Parathyroid adenoma (tissue), 2 donors: ENCODE results near the gene MAMSTR.

Experiments used
- H2AFZ ChIP-seq: fragments of 300-600 bp; sonication (generic); one replicate; pipeline ENCODE4 v1.7.0; 2017; ENCODE audit warnings: antibody characterized with exemption, mild to moderate bottlenecking
- H3K27ac ChIP-seq: fragments of 300-600 bp; sonication (generic); one replicate; pipeline ENCODE4 v1.7.0; 2017
- H3K27me3 ChIP-seq: fragments of 300-600 bp; sonication (generic); one replicate; pipeline ENCODE4 v1.7.0; 2017; ENCODE audit warnings: low read length; ENCODE audit not compliant: control insufficient read depth, insufficient read depth
- H3K36me3 ChIP-seq: fragments of 300-600 bp; sonication (generic); one replicate; pipeline ENCODE4 v1.7.0; 2017; ENCODE audit warnings: low read length; ENCODE audit not compliant: control insufficient read depth, insufficient read depth
- H3K4me1 ChIP-seq: fragments of 300-600 bp; sonication (generic); one replicate; pipeline ENCODE4 v1.7.0; 2017; ENCODE audit warnings: control low read depth
- H3K4me2 ChIP-seq: fragments of 300-600 bp; sonication (generic); one replicate; pipeline ENCODE4 v1.7.0; 2017; ENCODE audit warnings: low read length
- H3K4me3 ChIP-seq: fragments of 300-600 bp; sonication (generic); one replicate; pipeline ENCODE4 v1.7.0; 2017; ENCODE audit warnings: low read depth, low read length
- H3K79me2 ChIP-seq: fragments of 300-600 bp; sonication (generic); one replicate; pipeline ENCODE4 v1.7.0; 2017; ENCODE audit warnings: control low read depth
- H3K9ac ChIP-seq: fragments of 300-600 bp; sonication (generic); one replicate; pipeline ENCODE4 v1.7.0; 2017; ENCODE audit warnings: mild to moderate bottlenecking
- H3K9me3 ChIP-seq: fragments of 300-600 bp; sonication (generic); one replicate; pipeline ENCODE4 v1.7.0; 2017; ENCODE audit warnings: low read length; ENCODE audit not compliant: control insufficient read depth
- TF ChIP-seq, protein P1 (sequence below): fragments of 300-600 bp; sonication (generic); IDR thresholded peaks from one replicate; pipeline ENCODE4 v1.7.0; 2017; ENCODE audit warnings: antibody characterized with exemption, mild to moderate bottlenecking
- donor health status: primary hyperparathyroidism.

MAMSTR gene

GRCh38 chr19:48674216-48674809 is 45.2 kb downstream of the MAMSTR start:
- Histone ChIP-seq H3K27me3 (no peaks in the 10 kb centered on the region), H2AFZ (no peak overlapping the region), H3K4me1 (no peaks in the 10 kb centered on the region), H3K79me2 (no peaks in the 10 kb centered on the region), H3K27ac (no peak overlapping the region), H3K4me2 (no peak overlapping the region), H3K4me3 (no peak overlapping the region), H3K9me3 (no peaks in the 10 kb centered on the region), H3K9ac (no peak overlapping the region), H3K36me3 (no peaks in the 10 kb centered on the region)
- TF ChIP-seq, protein P1, sequence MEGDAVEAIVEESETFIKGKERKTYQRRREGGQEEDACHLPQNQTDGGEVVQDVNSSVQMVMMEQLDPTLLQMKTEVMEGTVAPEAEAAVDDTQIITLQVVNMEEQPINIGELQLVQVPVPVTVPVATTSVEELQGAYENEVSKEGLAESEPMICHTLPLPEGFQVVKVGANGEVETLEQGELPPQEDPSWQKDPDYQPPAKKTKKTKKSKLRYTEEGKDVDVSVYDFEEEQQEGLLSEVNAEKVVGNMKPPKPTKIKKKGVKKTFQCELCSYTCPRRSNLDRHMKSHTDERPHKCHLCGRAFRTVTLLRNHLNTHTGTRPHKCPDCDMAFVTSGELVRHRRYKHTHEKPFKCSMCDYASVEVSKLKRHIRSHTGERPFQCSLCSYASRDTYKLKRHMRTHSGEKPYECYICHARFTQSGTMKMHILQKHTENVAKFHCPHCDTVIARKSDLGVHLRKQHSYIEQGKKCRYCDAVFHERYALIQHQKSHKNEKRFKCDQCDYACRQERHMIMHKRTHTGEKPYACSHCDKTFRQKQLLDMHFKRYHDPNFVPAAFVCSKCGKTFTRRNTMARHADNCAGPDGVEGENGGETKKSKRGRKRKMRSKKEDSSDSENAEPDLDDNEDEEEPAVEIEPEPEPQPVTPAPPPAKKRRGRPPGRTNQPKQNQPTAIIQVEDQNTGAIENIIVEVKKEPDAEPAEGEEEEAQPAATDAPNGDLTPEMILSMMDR = no peak

GRCh38 chr19:48673436-48674100 is 46.0 kb downstream of the MAMSTR start:
- Histone ChIP-seq H3K36me3 (no peaks in the 10 kb centered on the region), H3K4me3 (no peak overlapping the region), H3K4me2 (no peak overlapping the region), H3K27ac (no peak overlapping the region), H3K4me1 (no peaks in the 10 kb centered on the region), H3K79me2 (no peaks in the 10 kb centered on the region), H3K27me3 (no peaks in the 10 kb centered on the region), H3K9me3 (no peaks in the 10 kb centered on the region), H3K9ac (no peak overlapping the region), H2AFZ (no peak overlapping the region)
- TF ChIP-seq, protein P1 = no peak

DNA sequence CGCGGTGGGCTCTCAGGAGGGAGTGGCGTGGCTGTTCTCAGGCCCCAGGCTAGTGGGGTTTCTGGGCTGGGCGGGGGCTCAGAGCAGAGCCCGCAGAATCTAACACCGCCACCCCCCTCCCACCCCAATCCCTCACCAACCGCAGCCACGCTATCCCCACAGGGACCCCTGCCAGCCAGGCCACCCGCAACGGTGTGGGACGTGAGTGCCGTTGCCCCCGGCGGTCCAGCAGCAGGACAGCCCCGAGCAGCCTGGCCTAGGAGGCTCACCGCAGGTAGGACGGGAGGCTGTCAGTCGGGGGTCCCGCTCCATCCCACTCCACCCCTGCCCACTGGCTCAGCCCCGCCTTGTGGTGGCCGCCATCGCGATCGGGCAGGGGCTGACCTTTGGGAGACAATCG is 46.5 kb downstream of the MAMSTR start, which contains the start of gene NTN5:
Gene NTN5, minus strand, starts transcription at position 24 of the 400 bp plus-strand sequence. CDS start 2,031 bp downstream, outside the sequence.
- TF ChIP-seq, protein P1 = no peak

DNA sequence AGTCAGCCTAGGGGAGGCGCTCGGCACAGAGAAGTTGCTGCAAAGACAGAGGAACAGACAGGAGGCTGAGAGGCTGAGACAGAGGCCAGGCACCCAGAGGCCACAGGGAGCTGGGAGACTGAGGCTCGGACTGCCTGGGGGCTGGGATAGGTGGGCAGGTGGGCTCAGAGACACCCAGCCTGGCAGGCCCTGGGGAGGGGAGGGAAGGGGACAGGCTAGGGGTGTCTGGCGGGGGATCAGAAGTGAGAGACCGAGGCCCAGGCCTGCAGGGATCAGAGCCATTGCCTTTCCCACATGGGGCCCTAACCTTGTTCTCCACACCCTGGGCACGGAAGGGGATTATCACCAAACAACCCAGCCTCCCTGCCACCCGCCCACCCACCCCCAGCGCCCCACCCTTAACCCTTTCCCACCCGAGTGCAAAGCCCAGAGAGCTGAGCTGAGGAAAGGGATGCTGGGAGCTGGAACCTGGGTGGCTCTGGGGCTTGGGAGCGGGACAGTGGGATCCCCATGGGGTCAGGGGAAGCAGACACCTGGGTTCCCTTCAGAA is 48.0 kb downstream of the MAMSTR start:
- Histone ChIP-seq H3K4me2 (no peak overlapping the region), H3K27ac (no peak overlapping the region), H3K9me3 (no peaks in the 10 kb centered on the region), H3K4me3 (no peak overlapping the region), H3K79me2 (no peaks in the 10 kb centered on the region), H3K27me3 (no peaks in the 10 kb centered on the region), H3K36me3 (no peaks in the 10 kb centered on the region), H3K9ac (no peak overlapping the region), H3K4me1 (no peaks in the 10 kb centered on the region), H2AFZ (no peak overlapping the region)
- TF ChIP-seq, protein P1 = no peak

More for the DNA sequence above, 46.5 kb downstream of the MAMSTR start, which contains the start of gene NTN5:
- Histone ChIP-seq H3K27ac (no peak within 1 kb of the TSS), H2AFZ (no peak within 1 kb of the TSS), H3K27me3 (no peaks in the 10 kb centered on the region), H3K4me1 (no peaks in the 10 kb centered on the region), H3K9ac (no peak within 1 kb of the TSS), H3K4me3 (no peak within 1 kb of the TSS), H3K79me2 (no peaks in the 10 kb centered on the region), H3K36me3 (no peaks in the 10 kb centered on the region), H3K4me2 (no peak within 1 kb of the TSS), H3K9me3 (no peaks in the 10 kb centered on the region)
